ENCODE results near the gene HOXA3. TPM values are rescaled to one million over a fixed set of nuclear protein-coding genes. Genes with fewer than 3 reads are reported as not detected.

The HOXA3 gene
- total and polyA plus RNA-seq, 7 donors: 0.65 to 5.6 (median 3.3) TPM

DNA sequence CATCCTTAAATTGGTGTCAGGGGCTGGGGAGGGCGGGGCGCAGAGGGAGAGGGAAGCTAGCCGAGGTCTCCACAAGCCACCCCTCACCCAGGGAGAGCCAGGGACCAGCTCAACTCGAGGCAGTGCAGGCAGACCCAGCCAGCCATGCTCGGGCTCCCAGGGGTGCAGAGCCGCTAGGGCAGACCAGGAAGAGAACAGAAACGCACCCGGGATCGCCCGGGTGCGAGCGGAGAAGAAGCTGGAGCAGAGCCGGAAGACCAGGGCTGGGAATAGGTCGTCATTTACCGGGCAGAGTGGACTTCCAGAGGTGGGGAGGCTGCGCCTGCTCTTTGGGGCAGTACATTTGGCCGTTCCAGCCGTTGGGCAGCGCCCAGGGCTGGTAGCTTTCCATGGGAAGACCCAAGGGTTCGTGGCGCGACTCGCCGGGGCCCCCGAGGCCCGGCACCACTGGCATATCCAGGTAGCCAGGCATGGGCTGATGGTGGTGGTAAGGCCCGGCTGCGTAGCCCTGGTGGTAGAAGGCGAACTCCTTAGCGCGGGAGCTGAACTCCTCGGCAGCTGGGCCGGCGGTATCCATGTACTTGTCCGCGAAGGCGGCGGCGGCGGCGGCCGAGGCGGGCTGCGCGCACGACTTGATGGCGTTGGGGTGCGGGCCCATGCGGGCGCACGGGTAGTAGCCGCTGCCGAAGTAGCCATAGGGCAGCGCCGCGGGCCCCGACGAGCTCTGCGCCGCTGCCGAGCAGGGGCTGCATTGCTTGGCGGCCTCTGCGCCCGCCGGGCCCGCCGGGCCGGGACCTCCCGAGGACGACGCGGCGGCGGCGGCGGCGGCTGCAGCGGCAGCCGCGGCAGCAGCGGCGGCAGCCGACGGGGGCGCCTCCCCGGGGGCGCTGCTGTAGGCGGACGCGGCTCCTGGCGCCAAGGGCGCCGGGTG is 46.8 kb upstream of the HOXA3 start:
- no peak for DNase-seq
- no peak overlapping the region for H3K27ac ChIP-seq
- no peaks in the 10 kb centered on the region for H3K36me3 ChIP-seq (ENCODE audit: insufficient read depth in 1 of 2, low read depth in 1 of 2)
- TF ChIP-seq, protein P1, sequence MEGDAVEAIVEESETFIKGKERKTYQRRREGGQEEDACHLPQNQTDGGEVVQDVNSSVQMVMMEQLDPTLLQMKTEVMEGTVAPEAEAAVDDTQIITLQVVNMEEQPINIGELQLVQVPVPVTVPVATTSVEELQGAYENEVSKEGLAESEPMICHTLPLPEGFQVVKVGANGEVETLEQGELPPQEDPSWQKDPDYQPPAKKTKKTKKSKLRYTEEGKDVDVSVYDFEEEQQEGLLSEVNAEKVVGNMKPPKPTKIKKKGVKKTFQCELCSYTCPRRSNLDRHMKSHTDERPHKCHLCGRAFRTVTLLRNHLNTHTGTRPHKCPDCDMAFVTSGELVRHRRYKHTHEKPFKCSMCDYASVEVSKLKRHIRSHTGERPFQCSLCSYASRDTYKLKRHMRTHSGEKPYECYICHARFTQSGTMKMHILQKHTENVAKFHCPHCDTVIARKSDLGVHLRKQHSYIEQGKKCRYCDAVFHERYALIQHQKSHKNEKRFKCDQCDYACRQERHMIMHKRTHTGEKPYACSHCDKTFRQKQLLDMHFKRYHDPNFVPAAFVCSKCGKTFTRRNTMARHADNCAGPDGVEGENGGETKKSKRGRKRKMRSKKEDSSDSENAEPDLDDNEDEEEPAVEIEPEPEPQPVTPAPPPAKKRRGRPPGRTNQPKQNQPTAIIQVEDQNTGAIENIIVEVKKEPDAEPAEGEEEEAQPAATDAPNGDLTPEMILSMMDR (IDR thresholded peaks at IDR 0.05): no peak
- H3K4me1 ChIP-seq: peaks cover 6% of the 10 kb centered on the region
- intact Hi-C loops (cut with DNase I): loop anchor here (5.0 to 10.0 kb wide), 7 partner anchors 378 to 896 kb away; no protein-coding TSS in a partner anchor
- H3K4me3 ChIP-seq: peak overlapping the region; percentile 54
- H3K27me3 ChIP-seq (ENCODE audit: insufficient read depth in 3 of 3, low read length in 2 of 3): peaks cover 0 to 95% (median 43%) of the 10 kb centered on the region in 3 donors
- H3K9me3 ChIP-seq: no peaks in the 10 kb centered on the region
- 2 to 3% (median 2%) methylated on average over 39 to 93 of the region's 93 CpGs for WGBS, 3 donors
- peak in 3 of 4 donors; percentile 24 to 36 (median 35) for ATAC-seq

DNA sequence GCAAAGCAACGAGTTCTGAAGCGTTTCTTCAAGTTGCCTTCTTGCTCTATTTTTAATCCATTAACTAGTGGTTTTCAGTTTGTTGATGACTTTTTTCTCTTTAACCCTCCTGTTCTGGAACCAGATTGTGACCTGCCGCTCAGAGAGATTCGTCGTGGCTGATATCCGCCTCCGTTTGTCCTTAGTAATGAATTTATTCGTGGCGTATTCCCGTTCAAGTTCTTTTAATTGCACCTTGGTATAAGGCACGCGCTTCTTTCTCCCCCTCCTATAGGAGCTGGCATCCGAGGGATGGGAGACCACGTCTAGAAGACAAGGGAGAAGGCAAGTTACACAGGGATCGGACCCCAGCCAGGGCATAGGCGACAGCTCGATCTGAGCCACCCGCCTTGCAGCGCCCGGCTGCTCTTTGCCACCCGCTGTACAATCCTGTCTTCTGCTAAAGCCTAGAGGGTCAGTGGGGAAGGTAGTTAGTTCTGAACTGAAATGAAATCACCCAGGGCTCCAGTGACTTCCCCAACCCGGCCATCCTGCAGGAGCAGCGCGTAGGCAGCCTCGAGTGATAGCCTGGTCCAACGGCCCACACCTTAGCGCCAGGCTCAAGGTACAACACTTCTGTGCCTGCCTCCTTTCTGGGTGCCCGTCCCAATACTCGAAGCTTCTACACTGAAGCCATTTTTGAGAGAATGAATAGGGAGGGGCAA is 45.9 kb upstream of the HOXA3 start:
- Histone ChIP-seq H3K4me1 (peaks cover 6% of the 10 kb centered on the region), H3K27ac (no peak overlapping the region)
- ATAC-seq: peak in 1 of 4 donors; percentile 7

DNA sequence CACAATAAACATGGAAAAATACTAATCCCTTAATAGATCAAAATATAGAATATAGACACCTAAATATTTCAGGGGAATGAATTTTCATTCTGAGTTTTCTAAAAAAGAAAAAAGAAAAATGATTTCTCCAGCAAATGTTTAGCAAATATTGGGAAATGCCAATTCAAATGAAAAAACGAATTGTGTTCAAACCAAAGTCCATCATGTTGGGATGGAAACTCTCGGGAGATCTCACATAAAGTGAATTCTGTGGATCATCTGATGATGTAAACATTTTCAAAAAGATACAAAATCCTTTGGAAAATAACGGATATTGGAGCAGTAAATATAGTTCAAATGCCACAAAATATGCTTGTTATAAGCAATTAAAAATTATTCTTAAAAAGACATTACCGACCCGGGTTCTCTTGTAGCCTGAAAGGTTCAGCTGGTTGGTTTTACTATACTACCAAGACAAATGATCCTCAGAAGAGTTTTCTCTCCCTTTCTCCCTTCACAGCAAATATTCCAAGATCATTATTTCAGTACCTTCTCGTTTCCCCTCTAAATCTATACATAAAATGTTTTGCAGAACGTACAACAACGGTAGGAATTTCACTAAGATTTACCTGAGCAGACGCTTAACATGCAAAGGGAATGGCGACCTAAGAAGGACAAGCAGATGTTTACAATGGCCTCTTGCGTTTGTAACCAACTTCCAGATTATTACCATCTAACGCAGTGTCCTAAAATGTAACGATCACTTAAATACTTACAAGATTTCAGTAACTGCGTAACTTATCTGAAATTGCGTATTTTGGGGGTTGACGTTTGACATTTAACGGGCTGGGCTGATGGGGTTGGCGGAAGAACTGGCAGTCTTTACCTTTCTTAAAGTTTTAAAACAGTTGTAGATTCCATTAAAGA is 45.0 kb upstream of the HOXA3 start:
- no peak overlapping the region for H3K27ac ChIP-seq

More for the DNA sequence above, 45.9 kb upstream of the HOXA3 start:
- intact Hi-C loops (cut with DNase I): loop anchor here (5.0 to 10.0 kb wide), 7 partner anchors 379 to 897 kb away; no protein-coding TSS in a partner anchor
- TF ChIP-seq, protein P1 (IDR thresholded peaks at IDR 0.05): no peak
- peak in 1 of 2 donors; percentile 36 for DNase-seq
- peak overlapping the region; percentile 54 for H3K4me3 ChIP-seq
- peaks cover 0 to 95% (median 38%) of the 10 kb centered on the region in 3 donors for H3K27me3 ChIP-seq (ENCODE audit: insufficient read depth in 3 of 3, low read length in 2 of 3)
- H3K9me3 ChIP-seq: no peaks in the 10 kb centered on the region
- no peaks in the 10 kb centered on the region for H3K36me3 ChIP-seq (ENCODE audit: insufficient read depth in 1 of 2, low read depth in 1 of 2)
- WGBS, 3 donors: 14 to 21% (median 16%) methylated on average over 29 of the region's 29 CpGs

More for the DNA sequence above, 45.0 kb upstream of the HOXA3 start:
- intact Hi-C loops (cut with DNase I): loop anchor here (2.0 to 10.0 kb wide), 8 partner anchors 380 to 897 kb away; no protein-coding TSS in a partner anchor
- no peak for ATAC-seq
- H3K9me3 ChIP-seq: no peaks in the 10 kb centered on the region
- no peak for DNase-seq
- no peaks in the 10 kb centered on the region for H3K36me3 ChIP-seq (ENCODE audit: insufficient read depth in 1 of 2, low read depth in 1 of 2)
- peaks cover 10% of the 10 kb centered on the region for H3K4me1 ChIP-seq
- TF ChIP-seq, protein P1 (IDR thresholded peaks at IDR 0.05): no peak
- peaks cover 0 to 95% (median 37%) of the 10 kb centered on the region in 3 donors for H3K27me3 ChIP-seq (ENCODE audit: insufficient read depth in 3 of 3, low read length in 2 of 3)
- H3K4me3 ChIP-seq: no peak overlapping the region
- WGBS, 3 donors: 32 to 37% (median 32%) methylated on average over 18 of the region's 18 CpGs

Measured in psoas muscle (tissue), 8 donors.